GM12891 (cell line): Measurements from ENCODE around the gene RYR1.

Experiments used
- POLR2AphosphoS5 ChIP-seq: IDR thresholded peaks from 2 replicates; pipeline ENCODE4 v1.6.1; 2011; ENCODE audit warnings: low read depth, low read length, control low read depth
- SPI1 ChIP-seq: IDR thresholded peaks from 2 replicates; pipeline ENCODE4 v1.6.1; 2011; ENCODE audit warnings: low read depth, low read length, control low read depth

- TF ChIP-seq POLR2AphosphoS5 (no peak), SPI1 (no peak)
Measured at GRCh38 chr19:38430931-38431330, 2.6 kb upstream of the RYR1 start.
